ENCODE measurements around the gene SLC38A2. TPM values are rescaled to one million over a fixed set of nuclear protein-coding genes. Genes with fewer than 3 reads are reported as not detected.

SLC38A2 gene
- total RNA-seq, 4 donors from 2014 or later, result 242 to 468 (median 286) TPM

Other genes with a start within 250 kb of the SLC38A2 start
- 10 to 100 TPM; 23.3 to 88.7 (median 73.3) TPM for gene SLC38A1, start 103.7 kb downstream of the SLC38A2 start, total RNA-seq

Measured in esophagus squamous epithelium (tissue), 4 donors.